Stimulated activated naive CD4-positive, alpha-beta T cell (primary cell): Measurements from ENCODE around the gene FGD1.
"Not testable (repeated sequence)": the region's sequence is repeated elsewhere in the genome, so short reads cannot be mapped to it uniquely, and the experiment has no call there.

Experiments
- DNase-seq, 6 experiments: peaks; one replicate each; lab custom pipeline; 2025; lab: John Stamatoyannopoulos, UW

Gene FGD1

DNA sequence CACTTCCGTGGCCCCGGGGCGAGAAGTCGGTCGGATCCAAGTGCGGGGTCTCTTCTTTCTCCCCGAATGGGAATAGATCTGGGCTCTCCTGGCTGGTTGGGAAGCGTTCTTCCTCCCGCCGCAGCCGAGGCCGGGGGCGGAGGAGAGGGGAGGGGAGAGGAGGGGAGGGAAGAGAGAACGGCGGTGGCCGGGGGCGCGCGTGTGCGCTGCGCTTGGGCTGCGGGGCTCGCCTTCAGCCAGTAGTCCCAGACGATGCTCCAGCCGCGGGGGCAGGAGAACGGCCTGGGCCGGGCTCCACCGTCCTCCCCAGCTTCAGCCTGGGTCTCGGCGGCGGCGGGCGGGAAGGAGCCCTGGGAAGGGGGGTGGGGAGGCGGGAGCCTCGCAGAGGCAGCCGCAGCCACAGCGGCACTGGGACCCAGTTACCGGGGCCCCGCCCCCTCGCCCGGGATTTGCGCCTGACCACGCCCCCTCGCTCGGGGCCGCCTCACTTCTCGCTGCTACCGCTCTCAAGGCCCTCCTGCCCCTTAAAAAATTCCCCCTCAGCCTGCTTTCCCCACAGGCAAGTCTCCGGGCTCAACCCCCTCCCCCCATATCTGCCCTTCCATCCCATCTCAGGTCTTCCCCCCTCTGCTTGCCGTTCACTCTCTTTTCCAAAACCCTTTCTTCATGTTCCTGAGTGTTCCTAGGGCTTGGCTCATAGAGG is at the start of gene FGD1:
Gene FGD1 (minus strand): TSS at position 421 of the 703 bp plus-strand sequence. CDS start 802 bp downstream, outside the sequence.
- DNase-seq: peak in 3 of 6 experiments; percentile 3 to 21 (median 4)

DNA sequence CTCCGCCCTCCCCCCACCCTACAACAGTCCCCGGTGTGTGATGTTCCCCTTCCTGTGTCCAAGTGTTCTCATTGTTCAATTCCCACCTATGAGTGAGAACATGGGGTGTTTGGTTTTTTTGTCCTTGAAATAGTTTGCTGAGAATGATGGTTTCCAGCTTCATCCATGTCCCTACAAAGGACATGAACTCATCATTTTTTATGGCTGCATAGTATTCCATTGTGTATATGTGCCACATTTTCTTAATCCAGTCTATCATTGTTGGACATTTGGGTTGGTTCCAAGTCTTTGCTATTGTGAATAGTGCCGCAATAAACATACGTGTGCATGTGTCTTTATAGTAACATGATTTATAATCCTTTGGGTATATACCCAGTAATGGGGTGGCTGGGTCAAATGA is 46.2 kb upstream of the FGD1 start:
- DNase-seq: not testable (repeated sequence)

GRCh38 chrX:54540289-54540688 is 44.3 kb upstream of the FGD1 start:
- DNase-seq: no peak

DNA sequence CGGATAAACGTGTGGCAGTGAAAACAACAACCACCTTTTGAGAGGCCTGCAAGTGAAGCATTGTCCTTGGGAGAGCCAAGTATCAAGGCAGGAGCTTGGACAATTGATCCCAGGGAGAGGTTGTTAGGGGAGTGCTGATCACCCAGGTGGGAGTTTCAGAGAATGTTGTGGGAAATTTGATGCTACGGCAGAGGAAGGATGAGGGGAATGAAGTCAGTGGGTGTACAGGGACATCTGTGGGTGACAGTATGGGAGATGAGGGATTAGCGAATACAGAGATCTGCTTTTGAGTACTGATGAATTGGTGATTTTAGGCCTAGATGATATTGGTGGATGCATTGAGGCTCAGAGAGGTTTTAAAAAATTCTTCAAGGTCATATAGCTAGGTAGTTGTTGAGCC is 38.2 kb upstream of the FGD1 start:
- DNase-seq: no peak

- no peak for DNase-seq
Observed at GRCh38 chrX:54530357-54530900, 34.4 kb upstream of the FGD1 start.

DNA sequence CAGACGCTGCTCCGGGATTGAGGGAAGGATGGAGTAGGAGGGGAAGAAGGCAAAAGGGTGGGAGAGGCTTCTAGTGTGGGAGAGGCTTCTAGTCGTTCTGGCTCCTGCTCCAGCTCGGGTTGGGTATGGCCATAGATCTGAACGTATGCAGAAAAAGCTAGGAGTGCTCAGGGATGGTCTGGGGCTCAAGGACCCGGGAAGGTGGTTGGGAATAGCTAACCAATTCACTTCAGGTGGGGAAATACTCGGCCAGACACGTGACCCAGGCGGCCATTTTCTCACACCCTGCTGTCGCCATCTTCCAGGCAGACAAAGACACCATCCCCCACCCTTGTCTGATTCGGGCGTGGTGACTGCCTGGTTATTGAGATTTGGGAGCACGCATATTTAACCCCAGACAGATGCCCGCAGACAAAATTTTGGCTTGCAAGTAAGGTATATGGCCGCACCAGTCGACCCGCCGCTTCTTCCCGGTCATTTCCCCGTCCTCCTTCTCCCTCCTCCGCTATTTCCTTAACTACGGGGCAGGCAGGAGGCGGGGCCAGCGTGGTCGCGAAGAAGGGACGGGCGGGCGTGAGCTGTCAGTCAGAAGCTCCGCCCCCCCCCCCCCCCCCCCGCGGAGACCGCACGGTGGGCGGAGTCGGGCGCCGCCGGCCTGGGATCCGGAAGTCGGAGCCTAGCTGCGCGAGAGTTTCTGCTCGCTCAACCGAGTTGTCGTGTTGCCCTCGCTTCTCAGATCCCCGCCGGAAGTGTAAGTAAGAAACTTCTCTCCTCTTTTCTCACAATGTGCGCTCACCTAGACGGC is 33.7 kb upstream of the FGD1 start, which contains the start of gene GNL3L:
Gene GNL3L (plus strand): TSS at position 668 of the 805 bp plus-strand sequence. CDS start 2,348 bp downstream, outside the sequence.
- peak; percentile 82 to 90 (median 84) for DNase-seq

DNA sequence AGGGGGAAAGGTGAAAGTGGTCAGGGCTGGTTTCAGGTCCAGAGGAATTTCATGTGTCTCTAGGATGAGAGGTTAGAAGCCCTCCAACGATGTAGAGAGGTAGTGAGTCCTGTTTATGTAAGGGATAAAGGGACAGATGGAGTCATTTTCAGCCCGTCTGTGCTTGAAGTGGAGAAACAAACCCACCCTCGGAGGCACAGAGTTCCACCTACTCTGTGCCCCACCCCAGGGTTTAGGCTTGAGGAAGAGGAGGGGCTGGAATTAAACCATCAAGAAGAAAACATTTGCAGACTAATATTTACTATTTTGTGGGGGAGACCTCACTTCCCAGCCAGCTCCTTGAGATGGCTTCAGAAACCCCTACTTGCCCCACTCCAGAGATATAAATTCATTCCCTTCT is 33.1 kb upstream of the FGD1 start:
- no peak for DNase-seq

DNA sequence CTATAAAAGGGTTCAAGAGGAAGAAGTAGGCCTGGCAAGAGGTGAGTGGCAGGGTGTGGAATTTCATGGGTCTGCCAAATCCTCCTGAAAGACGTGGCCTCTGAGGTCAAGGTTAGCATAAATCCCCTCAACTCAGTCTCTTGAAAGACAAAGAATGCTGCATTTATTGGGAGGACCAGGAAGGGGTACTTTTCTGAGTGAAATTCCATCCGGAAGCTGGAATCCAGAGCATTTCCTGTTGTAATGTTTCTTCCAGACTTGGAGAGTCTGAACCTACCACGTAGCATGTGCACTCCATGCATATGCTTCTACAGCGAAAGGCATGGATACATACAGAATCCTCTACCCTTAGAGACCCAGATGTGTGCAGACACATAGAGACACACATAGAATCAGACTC is 13.4 kb upstream of the FGD1 start:
- no peak for DNase-seq

- no peak for DNase-seq
Observed at GRCh38 chrX:54496936-54497335, 902 bp upstream of the FGD1 start.

- no peak for DNase-seq
Observed at GRCh38 chrX:54496517-54496852, 451 bp upstream of the FGD1 start.

- peak in 1 of 6 experiments; percentile 2 for DNase-seq
Observed at GRCh38 chrX:54494989-54495813, 833 bp downstream of the FGD1 start.

GRCh38 chrX:54494166-54494988 is 1.7 kb downstream of the FGD1 start:
- DNase-seq: no peak

GRCh38 chrX:54492340-54492739 is 3.7 kb downstream of the FGD1 start:
- no peak for DNase-seq

DNA sequence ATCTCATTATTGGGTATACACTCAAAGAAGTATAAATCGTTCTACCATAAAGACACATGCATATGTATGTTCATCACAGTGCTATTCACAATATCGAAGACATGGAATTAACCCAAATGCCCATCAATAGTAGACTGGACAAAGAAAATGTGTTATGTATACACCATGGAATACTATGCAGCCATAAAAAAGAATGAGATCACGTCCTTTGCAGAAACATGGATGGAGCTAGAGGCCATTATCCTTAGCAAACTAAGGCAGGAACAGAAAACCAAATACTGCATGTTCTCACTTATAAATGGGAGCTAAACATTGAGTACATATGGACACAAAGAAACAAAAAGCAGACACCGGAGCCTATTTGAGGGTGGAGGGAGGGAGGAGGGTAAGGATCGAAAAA is 6.2 kb downstream of the FGD1 start:
- DNase-seq: not testable (repeated sequence)

DNA sequence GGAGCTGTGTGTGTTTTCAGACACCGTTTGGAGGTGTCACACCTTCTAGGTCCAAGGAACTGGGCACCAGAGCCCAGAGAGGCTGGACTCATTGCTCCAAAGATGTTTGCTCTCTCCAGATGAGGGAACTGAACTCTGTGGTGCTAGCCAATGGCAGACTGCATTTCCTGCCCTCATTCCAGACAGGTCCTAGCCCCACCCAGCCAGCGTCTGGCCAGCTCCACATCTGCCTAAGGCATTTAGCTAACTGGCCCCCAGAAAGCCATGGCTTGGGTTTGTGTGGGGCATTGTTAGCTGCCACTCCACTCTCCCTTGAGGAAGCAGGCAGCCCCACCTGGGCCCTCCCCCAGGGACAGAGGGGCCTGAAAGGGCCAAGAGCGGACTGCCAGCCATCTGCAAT is 11.4 kb downstream of the FGD1 start:
- DNase-seq: no peak

DNA sequence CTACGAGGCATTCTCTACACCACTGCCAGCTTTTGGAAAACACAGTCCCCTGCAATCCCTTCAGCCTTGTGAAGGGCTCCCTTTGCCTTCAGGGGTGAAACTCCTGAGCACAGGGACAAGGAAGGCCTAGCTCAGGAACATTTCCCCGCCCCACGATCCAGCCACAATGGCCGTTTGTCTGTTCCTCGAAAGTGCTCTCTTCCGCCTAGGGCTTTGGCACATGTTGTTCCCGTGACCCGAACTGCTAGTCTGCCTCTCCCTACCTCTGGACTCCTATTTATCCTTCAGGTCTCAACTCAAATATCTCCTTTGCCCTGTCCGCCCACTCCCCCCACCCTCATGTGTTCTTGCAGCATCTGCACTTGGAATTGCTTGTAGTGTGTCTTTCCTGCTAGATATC is 12.1 kb downstream of the FGD1 start:
- no peak for DNase-seq

- no peak for DNase-seq
Observed at GRCh38 chrX:54482839-54483593, 13.0 kb downstream of the FGD1 start.

DNA sequence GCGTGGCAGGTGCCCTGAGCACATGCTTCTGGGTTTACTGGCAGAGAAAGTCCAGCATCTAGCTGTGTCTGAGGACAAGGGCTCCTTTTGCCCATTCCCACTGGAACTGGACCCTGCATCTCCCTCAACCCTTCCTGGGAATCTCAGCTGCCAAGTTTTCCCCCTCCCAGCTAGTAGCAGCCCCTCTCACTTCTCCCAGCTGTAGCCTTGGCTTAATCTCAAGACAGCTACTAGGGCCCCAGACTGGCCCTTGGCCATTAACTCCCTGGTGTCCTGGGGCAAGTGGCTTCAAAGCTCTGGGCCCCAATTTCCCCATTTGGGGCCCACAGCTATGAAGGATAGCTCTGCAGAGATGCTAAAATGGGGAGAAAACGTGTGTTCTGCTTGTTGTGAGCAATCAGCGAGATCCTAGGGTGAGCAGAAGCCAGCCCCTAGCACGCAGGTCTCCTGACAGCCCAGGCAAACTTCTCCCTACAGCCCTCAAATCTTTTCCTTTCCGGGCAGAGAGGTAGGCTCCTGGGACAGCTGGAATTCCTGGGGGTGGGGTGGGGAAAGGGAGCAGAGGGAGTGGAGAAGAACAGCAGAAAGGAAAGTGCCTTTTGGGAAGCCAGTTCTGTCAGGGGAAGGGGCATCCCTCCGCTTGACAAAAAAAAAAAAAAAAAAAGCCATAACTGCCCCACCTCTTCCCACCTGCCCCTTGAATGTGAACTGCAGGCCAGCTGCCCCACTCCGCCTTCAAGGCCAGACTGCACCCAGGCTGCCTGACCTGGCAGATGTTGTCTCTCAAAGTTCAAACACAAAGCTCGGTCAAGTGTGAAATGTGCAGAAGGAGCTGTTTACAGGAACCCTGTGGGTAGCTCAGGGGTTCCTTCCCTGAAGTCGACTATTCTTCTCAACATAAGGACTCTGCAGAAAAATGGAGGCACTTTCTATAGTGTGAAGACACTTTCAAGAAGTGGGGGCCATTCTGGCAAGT is 16.6 kb downstream of the FGD1 start:
- no peak for DNase-seq
